Psoas muscle (tissue), 8 donors: ENCODE measurements around the gene MOCS1. TPM values are rescaled to one million over a fixed set of nuclear protein-coding genes. Genes with fewer than 3 reads are reported as not detected.

ENCODE experiments used
- ATAC-seq, 4 donors: fragments of 200-7000 bp; cut with Tn5 transposase; one replicate each; pipeline ENCODE4 v1.9.1; 2020; ENCODE audit warnings: moderate library complexity in 3 of 4, mild to moderate bottlenecking in 2 of 4
- DNase-seq, 2 donors: peaks; one replicate each; pipeline ENCODE4 v3.0.0-alpha.2; 2020
- H3K27ac ChIP-seq: fragments of 200-600 bp; one replicate; pipeline ENCODE4 v1.8.0; 2022
- H3K27me3 ChIP-seq, 3 donors: fragments of 200-600 bp in 1 of 3; one replicate each; pipeline versions ENCODE4 v1.6.1 to v1.8.0; 2013 to 2022; ENCODE audit warnings: low read length in 2 of 3, mild to moderate bottlenecking in 2 of 3, moderate library complexity in 1 of 3; ENCODE audit not compliant: insufficient read depth in 3 of 3
- H3K36me3 ChIP-seq, 2 donors: fragments of 200-600 bp in 1 of 2; one replicate each; pipeline versions ENCODE4 v1.6.1 to v1.8.0; 2013 to 2022; ENCODE audit warnings: low read depth in 1 of 2, mild to moderate bottlenecking in 1 of 2, moderate library complexity in 1 of 2; ENCODE audit not compliant: insufficient read depth in 1 of 2
- H3K4me1 ChIP-seq: fragments of 200-600 bp; one replicate; pipeline ENCODE4 v1.8.0; 2022
- H3K4me3 ChIP-seq: fragments of 200-600 bp; one replicate; pipeline ENCODE4 v1.8.0; 2022; ENCODE audit warnings: mild to moderate bottlenecking
- H3K9me3 ChIP-seq: fragments of 200-600 bp; one replicate; pipeline ENCODE4 v1.8.0; 2022
- WGBS, 3 donors: extraction: QIAGEN DNeasy Blood & Tissue Kit; methylation state at CpG; one replicate each; pipeline versions ENCODE4 v1.1.6 to v1.1.7; 2013; 5-methylcytosine and 5-hydroxymethylcytosine counted together
- intact Hi-C, 2 donors: fragments of 100-400 bp; cut with DNase I; formaldehyde crosslinking; loops; one replicate each; pipeline versions ENCODE4 v1.11.0 to v1.14.2; 2022
- polyA plus RNA-seq, 3 donors: library from polyadenylated mRNA; stranded (reverse); fragments of 200-250 nt; gene quantifications; one replicate each; pipeline ENCODE4 v1.2.3, GENCODE V29; 2013
- total RNA-seq, 4 donors: library from RNA; stranded (reverse); fragmentation: NEBNext Ultra II Directional in 2 of 4; extraction: Animal tissue kit (Norgen Biotek cat#: 25700) in 2 of 4; gene quantifications; one replicate each; pipeline versions ENCODE4 v1.2.1 to v1.2.4, GENCODE V29; 2021 to 2023
- TF ChIP-seq, protein P1 (sequence below): fragments of 200-600 bp; IDR thresholded peaks from one replicate; pipeline ENCODE4 v1.8.0; 2022; ENCODE audit warnings: antibody characterized with exemption
- donor health status: healthy with polysubstance abuse.
- donor health status: DM: no; HTN: no; CAD: no; lungs with moderate emphysema.
- donor health status: Bipolar disorder and iron deficiency.
- donor health status: healthy.
- donor health status: DM: yes; HTN: yes; CAD: no.
- donor health status: DM: no; HTN: no; CAD: no.
- donor health status: DM: no; HTN: no; CAD: no.
- donor health status: DM: yes; HTN: yes; CAD: no.

MOCS1 gene
- total and polyA plus RNA-seq, 7 donors = 17.3 to 44.2 (median 32.5) TPM

DNA sequence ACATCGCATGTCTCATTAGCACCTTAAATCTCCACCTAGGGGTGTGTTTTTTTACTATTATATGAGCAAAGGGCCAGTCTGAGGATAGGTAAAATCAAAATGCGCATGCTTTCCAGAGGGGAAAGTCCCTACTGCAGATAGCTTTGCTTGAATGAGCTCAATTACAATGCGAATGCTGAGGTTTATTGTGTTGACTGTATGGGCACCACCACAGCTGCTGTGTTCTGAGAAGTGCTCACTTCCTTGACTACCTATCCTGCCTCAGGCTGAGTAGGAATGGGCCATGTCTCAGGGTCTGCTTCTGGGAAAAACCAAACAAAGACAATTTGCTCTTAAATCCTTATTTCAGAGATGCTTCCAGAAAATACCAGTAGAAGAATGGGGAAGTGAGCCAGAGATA is 36.6 kb downstream of the MOCS1 start:
- H3K27ac ChIP-seq = no peak overlapping the region
- H3K4me3 ChIP-seq = no peak overlapping the region
- H3K9me3 ChIP-seq = no peaks in the 10 kb centered on the region
- no peak for ATAC-seq
- H3K4me1 ChIP-seq = no peaks in the 10 kb centered on the region
- WGBS, 3 donors = 91 to 97% (median 95%) methylated on average over 3 of the region's 3 CpGs
- intact Hi-C loops = no loop called here
- H3K36me3 ChIP-seq = peaks cover 0 to 69% of the 10 kb centered on the region in 2 donors
- TF ChIP-seq, protein P1, sequence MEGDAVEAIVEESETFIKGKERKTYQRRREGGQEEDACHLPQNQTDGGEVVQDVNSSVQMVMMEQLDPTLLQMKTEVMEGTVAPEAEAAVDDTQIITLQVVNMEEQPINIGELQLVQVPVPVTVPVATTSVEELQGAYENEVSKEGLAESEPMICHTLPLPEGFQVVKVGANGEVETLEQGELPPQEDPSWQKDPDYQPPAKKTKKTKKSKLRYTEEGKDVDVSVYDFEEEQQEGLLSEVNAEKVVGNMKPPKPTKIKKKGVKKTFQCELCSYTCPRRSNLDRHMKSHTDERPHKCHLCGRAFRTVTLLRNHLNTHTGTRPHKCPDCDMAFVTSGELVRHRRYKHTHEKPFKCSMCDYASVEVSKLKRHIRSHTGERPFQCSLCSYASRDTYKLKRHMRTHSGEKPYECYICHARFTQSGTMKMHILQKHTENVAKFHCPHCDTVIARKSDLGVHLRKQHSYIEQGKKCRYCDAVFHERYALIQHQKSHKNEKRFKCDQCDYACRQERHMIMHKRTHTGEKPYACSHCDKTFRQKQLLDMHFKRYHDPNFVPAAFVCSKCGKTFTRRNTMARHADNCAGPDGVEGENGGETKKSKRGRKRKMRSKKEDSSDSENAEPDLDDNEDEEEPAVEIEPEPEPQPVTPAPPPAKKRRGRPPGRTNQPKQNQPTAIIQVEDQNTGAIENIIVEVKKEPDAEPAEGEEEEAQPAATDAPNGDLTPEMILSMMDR = no peak
- no peaks in the 10 kb centered on the region for H3K27me3 ChIP-seq
- no peak for DNase-seq

GRCh38 chr6:39896701-39897100 is 37.6 kb downstream of the MOCS1 start:
- no peak overlapping the region for H3K27ac ChIP-seq
- peaks cover 0 to 74% of the 10 kb centered on the region in 2 donors for H3K36me3 ChIP-seq
- 87 to 93% (median 89%) methylated on average over 12 of the region's 12 CpGs for WGBS, 3 donors
- ATAC-seq (no peak), DNase-seq (no peak)
- no peaks in the 10 kb centered on the region for H3K27me3 ChIP-seq
- H3K4me1 ChIP-seq = no peaks in the 10 kb centered on the region
- no peaks in the 10 kb centered on the region for H3K9me3 ChIP-seq
- intact Hi-C loops = no loop called here
- no peak overlapping the region for H3K4me3 ChIP-seq
- TF ChIP-seq, protein P1 = no peak

- intact Hi-C loops = loop anchor here (5.0 kb wide), 1 partner anchor 516 kb away; no protein-coding TSS in a partner anchor
- Histone ChIP-seq H3K4me3 (no peak overlapping the region), H3K27me3 (no peaks in the 10 kb centered on the region), H3K4me1 (peaks cover 11% of the 10 kb centered on the region), H3K27ac (no peak overlapping the region), H3K9me3 (no peaks in the 10 kb centered on the region), H3K36me3 (peaks cover 0 to 65% of the 10 kb centered on the region in 2 donors)
- DNase-seq (no peak), ATAC-seq (no peak)
- TF ChIP-seq, protein P1 = no peak
- 81 to 87% (median 83%) methylated on average over 8 of the region's 8 CpGs for WGBS, 3 donors
Observed at GRCh38 chr6:39893286-39893685, 41.0 kb downstream of the MOCS1 start.

DNA sequence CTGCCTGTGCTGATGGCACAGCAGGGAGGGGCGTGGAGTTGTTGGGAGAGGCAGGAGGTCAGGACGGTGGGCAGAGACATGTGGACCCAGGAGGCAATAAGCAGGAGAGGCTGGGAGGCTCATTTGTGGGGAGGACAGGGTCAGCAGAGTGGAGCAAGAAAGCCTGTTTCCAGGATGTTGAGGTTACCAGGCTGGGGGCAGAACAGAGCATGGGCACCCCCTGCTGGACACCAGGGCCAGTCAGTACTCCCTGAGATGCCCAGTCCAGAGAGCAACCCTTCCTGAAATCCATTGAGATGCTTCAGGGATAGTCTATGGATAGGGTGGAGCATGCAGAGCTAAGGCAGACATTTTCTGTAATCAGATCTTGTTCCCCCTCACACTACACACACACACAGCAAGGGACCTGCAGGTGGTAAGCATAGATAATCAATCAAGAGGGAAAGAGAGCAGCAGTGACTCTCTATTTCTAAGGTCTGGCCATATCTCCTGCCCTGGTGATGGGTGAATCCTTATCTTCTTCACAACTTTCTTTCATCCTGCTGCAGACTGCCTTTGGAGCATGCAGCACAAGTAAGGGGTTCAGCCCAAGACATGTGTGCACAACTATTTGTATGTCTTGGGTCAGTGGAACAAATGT is 41.7 kb downstream of the MOCS1 start:
- intact Hi-C loops = loop anchor here (5.0 kb wide), 1 partner anchor 515 kb away; no protein-coding TSS in a partner anchor
- 46 to 56% (median 48%) methylated on average over 2 of the region's 2 CpGs for WGBS, 3 donors
- Histone ChIP-seq H3K27ac (no peak overlapping the region), H3K4me1 (peaks cover 18% of the 10 kb centered on the region), H3K36me3 (peaks cover 0 to 60% of the 10 kb centered on the region in 2 donors), H3K9me3 (no peaks in the 10 kb centered on the region), H3K4me3 (no peak overlapping the region), H3K27me3 (no peaks in the 10 kb centered on the region)
- TF ChIP-seq, protein P1 = peak; percentile 71
- DNase-seq (peak; percentile 67 to 81), ATAC-seq (peak; percentile 56 to 68 (median 64))
